NB4 (cell line): ENCODE data around the gene WDR76.

Experiments used
- MYC ChIP-seq: IDR thresholded peaks from 2 replicates; pipeline ENCODE4 v1.6.1; 2011; ENCODE audit warnings: low read depth, low read length
- POLR2A ChIP-seq: IDR thresholded peaks from 2 replicates; pipeline ENCODE4 v1.6.1; 2011; ENCODE audit warnings: mild to moderate bottlenecking; ENCODE audit not compliant: insufficient read length; ENCODE audit errors: extremely low read depth
- TF ChIP-seq, protein P1 (sequence below): IDR thresholded peaks from one replicate; pipeline ENCODE4 v1.5.1; 2012; ENCODE audit warnings: low read depth, low read length
- TF ChIP-seq, protein P2 (sequence below): IDR thresholded peaks from 2 replicates; pipeline ENCODE4 v1.6.1; 2011; ENCODE audit warnings: low read depth, low read length

DNA sequence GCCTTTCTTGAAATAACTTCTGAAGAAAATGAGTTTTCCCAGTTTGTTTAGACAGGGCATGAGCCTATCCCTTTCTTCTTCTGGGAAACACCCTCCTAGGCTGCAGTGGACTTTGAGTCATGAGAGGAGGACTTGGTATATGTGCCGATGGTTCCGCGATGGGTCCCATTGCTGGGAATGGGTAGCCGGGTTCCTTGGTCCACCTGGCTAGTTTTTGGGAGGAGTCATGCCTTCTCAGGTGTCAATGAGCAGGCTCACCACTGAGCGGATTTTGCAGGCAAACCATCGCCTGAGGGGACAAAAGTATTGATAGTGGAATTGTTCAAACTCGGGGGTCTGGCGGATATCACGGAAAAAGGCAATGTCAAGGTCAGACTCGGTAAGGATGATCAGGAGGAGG lies 46.8 kb downstream of the WDR76 start:
- TF ChIP-seq POLR2A, result no peak
- TF ChIP-seq, protein P1, sequence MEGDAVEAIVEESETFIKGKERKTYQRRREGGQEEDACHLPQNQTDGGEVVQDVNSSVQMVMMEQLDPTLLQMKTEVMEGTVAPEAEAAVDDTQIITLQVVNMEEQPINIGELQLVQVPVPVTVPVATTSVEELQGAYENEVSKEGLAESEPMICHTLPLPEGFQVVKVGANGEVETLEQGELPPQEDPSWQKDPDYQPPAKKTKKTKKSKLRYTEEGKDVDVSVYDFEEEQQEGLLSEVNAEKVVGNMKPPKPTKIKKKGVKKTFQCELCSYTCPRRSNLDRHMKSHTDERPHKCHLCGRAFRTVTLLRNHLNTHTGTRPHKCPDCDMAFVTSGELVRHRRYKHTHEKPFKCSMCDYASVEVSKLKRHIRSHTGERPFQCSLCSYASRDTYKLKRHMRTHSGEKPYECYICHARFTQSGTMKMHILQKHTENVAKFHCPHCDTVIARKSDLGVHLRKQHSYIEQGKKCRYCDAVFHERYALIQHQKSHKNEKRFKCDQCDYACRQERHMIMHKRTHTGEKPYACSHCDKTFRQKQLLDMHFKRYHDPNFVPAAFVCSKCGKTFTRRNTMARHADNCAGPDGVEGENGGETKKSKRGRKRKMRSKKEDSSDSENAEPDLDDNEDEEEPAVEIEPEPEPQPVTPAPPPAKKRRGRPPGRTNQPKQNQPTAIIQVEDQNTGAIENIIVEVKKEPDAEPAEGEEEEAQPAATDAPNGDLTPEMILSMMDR, result no peak
- TF ChIP-seq MYC, result no peak
- TF ChIP-seq, protein P2, sequence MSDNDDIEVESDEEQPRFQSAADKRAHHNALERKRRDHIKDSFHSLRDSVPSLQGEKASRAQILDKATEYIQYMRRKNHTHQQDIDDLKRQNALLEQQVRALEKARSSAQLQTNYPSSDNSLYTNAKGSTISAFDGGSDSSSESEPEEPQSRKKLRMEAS, result no peak
